ENCODE measurements around the gene ANXA11. TPM values are rescaled to one million over a fixed set of nuclear protein-coding genes. Genes with fewer than 3 reads are reported as not detected.
"Not testable (repeated sequence)": the region's sequence is repeated elsewhere in the genome, so short reads cannot be mapped to it uniquely, and the experiment has no call there.

The ANXA11 gene
- total RNA-seq, 1 experiment from 2014 or later = 327 TPM

DNA sequence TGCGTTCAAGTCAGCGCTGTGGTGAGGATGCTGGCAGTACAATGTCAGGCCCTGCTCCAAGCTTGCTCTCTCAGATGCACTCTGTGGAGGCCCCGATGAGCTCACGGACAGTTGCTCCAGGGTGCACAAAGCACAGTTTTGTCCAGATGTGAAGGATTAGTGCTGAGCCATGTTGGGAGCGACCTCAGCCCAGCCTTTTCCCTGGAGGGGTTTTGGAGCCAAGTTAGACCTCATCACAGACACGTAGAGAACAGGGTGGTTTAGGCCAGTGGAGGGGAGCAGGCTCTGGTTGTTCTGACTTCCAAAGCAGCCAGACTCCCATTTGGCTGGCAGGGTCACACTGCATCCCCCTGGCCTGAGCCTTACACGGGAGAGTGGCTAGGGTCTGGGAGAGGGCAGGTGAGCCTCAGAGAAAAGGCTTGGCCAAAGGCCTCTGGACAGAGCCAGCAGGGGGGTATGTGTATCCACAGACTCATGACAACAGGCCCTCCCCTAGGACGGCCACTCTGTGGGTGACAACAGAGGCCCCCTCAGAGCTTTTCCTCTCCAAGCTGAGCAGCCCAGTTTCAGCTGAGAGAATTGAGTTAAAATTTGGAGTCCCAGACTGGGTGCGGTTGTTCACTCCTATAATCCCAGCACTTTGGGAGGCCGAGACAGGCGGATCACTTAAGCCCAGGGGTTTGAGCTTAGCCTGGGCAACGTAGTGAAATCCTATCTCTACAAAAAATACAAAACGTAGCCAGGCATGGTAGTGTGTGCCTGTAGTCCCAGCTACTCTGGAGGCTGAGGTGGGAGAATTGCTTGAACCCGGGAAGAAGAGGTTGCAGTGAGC, 68.1 kb downstream of the ANXA11 start:
- H3K27me3 ChIP-seq (replicated peaks; ENCODE audit: control insufficient read depth, insufficient read depth, low read length) = no peaks in the 10 kb centered on the region
- H3K4me3 ChIP-seq (ENCODE audit: low read depth, low read length) = no peak overlapping the region
- no peak for DNase-seq
- intact Hi-C loops (cut with micrococcal nuclease; ENCODE audit: unreplicated experiment) = no loop called here
- Mint-ChIP-seq H3K36me3 (ENCODE audit: insufficient read depth, unreplicated experiment) (peaks cover 12% of the 10 kb centered on the region), H3K9me3 (ENCODE audit: unreplicated experiment) (no peaks in the 10 kb centered on the region), H3K27ac (ENCODE audit: unreplicated experiment) (no peak overlapping the region), H3K27me3 (ENCODE audit: insufficient read depth, unreplicated experiment) (peaks cover 2% of the 10 kb centered on the region), H3K4me3 (ENCODE audit: unreplicated experiment) (no peak overlapping the region), H3K4me1 (ENCODE audit: low read depth, unreplicated experiment) (peaks cover 8% of the 10 kb centered on the region)
- H3K4me1 ChIP-seq = no peaks in the 10 kb centered on the region
- no peaks in the 10 kb centered on the region for H3K36me3 ChIP-seq (ENCODE audit: control insufficient read depth, insufficient read depth, low read length)
- CTCF ChIA-PET = no interaction called here
- BruUV-seq (replicated peaks) = no TSS peak
- TF ChIP-seq, protein P1, sequence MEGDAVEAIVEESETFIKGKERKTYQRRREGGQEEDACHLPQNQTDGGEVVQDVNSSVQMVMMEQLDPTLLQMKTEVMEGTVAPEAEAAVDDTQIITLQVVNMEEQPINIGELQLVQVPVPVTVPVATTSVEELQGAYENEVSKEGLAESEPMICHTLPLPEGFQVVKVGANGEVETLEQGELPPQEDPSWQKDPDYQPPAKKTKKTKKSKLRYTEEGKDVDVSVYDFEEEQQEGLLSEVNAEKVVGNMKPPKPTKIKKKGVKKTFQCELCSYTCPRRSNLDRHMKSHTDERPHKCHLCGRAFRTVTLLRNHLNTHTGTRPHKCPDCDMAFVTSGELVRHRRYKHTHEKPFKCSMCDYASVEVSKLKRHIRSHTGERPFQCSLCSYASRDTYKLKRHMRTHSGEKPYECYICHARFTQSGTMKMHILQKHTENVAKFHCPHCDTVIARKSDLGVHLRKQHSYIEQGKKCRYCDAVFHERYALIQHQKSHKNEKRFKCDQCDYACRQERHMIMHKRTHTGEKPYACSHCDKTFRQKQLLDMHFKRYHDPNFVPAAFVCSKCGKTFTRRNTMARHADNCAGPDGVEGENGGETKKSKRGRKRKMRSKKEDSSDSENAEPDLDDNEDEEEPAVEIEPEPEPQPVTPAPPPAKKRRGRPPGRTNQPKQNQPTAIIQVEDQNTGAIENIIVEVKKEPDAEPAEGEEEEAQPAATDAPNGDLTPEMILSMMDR (IDR thresholded peaks at IDR 0.05; ENCODE audit: insufficient read depth in 1 of 2, low read depth in 1 of 2, low read length in 1 of 2, severe bottlenecking in 1 of 2, unreplicated experiment in 1 of 2) = no peak
- H3K9me3 ChIP-seq = no peaks in the 10 kb centered on the region
- POLR2A ChIA-PET = no interaction called here

DNA sequence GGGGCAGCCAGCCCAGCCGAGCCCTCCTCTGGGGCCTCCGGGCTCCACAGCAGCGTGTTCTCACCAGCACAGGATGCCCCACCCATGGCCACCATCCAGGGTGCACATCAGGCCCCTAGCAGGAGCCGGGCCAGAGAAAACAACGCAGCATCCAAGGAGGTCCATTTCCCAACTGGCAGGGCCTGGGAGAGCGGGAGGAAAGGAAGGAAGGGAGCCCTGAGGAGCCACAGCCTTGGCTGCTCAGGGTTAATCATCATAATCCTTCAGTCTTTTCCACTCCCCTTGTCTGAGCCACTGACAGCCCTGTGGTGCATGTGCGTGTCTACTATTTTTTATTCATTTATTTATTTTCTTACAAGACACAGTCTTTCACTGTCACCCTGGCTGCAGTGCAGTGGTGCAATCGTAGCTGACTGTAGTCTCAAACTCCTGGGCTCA, 69.2 kb downstream of the ANXA11 start:
- intact Hi-C loops (cut with micrococcal nuclease; ENCODE audit: unreplicated experiment) = no loop called here
- CTCF ChIA-PET = no interaction called here

DNA sequence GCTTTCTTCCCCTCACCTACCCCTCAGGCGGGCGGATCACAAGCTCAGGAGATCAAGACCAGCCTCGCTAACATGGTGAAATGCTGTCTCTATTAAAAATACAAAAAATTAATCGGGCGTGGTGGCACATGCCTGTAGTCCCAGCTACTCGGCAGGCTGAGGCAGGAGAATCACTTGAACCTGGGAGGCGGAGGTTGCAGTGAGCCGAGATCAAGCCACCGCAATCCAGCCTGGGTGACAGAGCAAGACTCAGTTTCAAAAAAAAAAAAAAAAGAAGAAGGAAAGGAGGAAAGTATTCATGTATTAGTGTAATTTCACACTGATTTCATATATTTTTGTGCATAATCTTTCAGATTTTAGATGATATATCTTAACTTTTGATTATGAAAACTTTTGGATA, 71.7 kb downstream of the ANXA11 start:
- H3K27ac Mint-ChIP-seq (ENCODE audit: unreplicated experiment); H3K4me3 Mint-ChIP-seq (ENCODE audit: unreplicated experiment); H3K9me3 Mint-ChIP-seq (ENCODE audit: unreplicated experiment); H3K4me1 ChIP-seq; H3K27me3 Mint-ChIP-seq (ENCODE audit: insufficient read depth, unreplicated experiment); DNase-seq; H3K9me3 ChIP-seq; H3K4me3 ChIP-seq (ENCODE audit: low read depth, low read length); H3K36me3 ChIP-seq (ENCODE audit: control insufficient read depth, insufficient read depth, low read length); H3K27me3 ChIP-seq (replicated peaks; ENCODE audit: control insufficient read depth, insufficient read depth, low read length); BruUV-seq (replicated peaks); H3K36me3 Mint-ChIP-seq (ENCODE audit: insufficient read depth, unreplicated experiment); POLR2A ChIA-PET; intact Hi-C loops (cut with micrococcal nuclease; ENCODE audit: unreplicated experiment): not testable (repeated sequence)
- CTCF ChIA-PET = interaction anchor here (2.8 kb wide), 1 partner anchor 10 kb away, joined by 11 read pairs; no protein-coding TSS in a partner anchor
- H3K4me1 Mint-ChIP-seq (ENCODE audit: low read depth, unreplicated experiment) = peaks cover 16% of the 10 kb centered on the region

More for the DNA sequence above, 69.2 kb downstream of the ANXA11 start:
- H3K9me3 Mint-ChIP-seq (ENCODE audit: unreplicated experiment) = no peaks in the 10 kb centered on the region
- Histone ChIP-seq H3K4me3 (ENCODE audit: low read depth, low read length) (no peak overlapping the region), H3K27me3 (replicated peaks; ENCODE audit: control insufficient read depth, insufficient read depth, low read length) (no peaks in the 10 kb centered on the region), H3K36me3 (ENCODE audit: control insufficient read depth, insufficient read depth, low read length) (no peaks in the 10 kb centered on the region), H3K9me3 (no peaks in the 10 kb centered on the region), H3K4me1 (peaks cover 7% of the 10 kb centered on the region)
- H3K27ac Mint-ChIP-seq (ENCODE audit: unreplicated experiment) = no peak overlapping the region
- no peak overlapping the region for H3K4me3 Mint-ChIP-seq (ENCODE audit: unreplicated experiment)
- no peak for DNase-seq
- TF ChIP-seq, protein P1 (IDR thresholded peaks at IDR 0.05; ENCODE audit: insufficient read depth in 1 of 2, low read depth in 1 of 2, low read length in 1 of 2, severe bottlenecking in 1 of 2, unreplicated experiment in 1 of 2) = no peak
- H3K27me3 Mint-ChIP-seq (ENCODE audit: insufficient read depth, unreplicated experiment) = no peaks in the 10 kb centered on the region
- POLR2A ChIA-PET = no interaction called here
- H3K4me1 Mint-ChIP-seq (ENCODE audit: low read depth, unreplicated experiment) = peaks cover 14% of the 10 kb centered on the region
- H3K36me3 Mint-ChIP-seq (ENCODE audit: insufficient read depth, unreplicated experiment) = peaks cover 5% of the 10 kb centered on the region
- no TSS peak for BruUV-seq (replicated peaks)
